ENCODE measurements around the gene TTC3. TPM values are rescaled to one million over a fixed set of nuclear protein-coding genes. Genes with fewer than 3 reads are reported as not detected.
A peak's percentile ranks its signal among the peaks of the same experiment; 100 is the strongest.

The TTC3 gene
- total RNA-seq, 3 donors from 2014 or later (not counting 1 experiment from before 2014, with no cell fraction given), result 83.1 to 97.4 (median 88.3) TPM

GRCh38 chr21:37228003-37228400 lies 154.9 kb downstream of the TTC3 start:
- TF ChIP-seq, protein P1, sequence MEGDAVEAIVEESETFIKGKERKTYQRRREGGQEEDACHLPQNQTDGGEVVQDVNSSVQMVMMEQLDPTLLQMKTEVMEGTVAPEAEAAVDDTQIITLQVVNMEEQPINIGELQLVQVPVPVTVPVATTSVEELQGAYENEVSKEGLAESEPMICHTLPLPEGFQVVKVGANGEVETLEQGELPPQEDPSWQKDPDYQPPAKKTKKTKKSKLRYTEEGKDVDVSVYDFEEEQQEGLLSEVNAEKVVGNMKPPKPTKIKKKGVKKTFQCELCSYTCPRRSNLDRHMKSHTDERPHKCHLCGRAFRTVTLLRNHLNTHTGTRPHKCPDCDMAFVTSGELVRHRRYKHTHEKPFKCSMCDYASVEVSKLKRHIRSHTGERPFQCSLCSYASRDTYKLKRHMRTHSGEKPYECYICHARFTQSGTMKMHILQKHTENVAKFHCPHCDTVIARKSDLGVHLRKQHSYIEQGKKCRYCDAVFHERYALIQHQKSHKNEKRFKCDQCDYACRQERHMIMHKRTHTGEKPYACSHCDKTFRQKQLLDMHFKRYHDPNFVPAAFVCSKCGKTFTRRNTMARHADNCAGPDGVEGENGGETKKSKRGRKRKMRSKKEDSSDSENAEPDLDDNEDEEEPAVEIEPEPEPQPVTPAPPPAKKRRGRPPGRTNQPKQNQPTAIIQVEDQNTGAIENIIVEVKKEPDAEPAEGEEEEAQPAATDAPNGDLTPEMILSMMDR (IDR thresholded peaks at IDR 0.05), result no peak
- H3K4me1 ChIP-seq (ENCODE audit: control insufficient read depth, insufficient read depth, low read length), result peaks cover 44% of the 10 kb centered on the region

GRCh38 chr21:37230632-37231248 lies 157.7 kb downstream of the TTC3 start:
- 85% methylated on average over 23 of the region's 23 CpGs for WGBS (ENCODE audit: insufficient coverage)
- H3K4me3 Mint-ChIP-seq, result no peak overlapping the region
- Histone ChIP-seq H3K27ac (ENCODE audit: low read length) (no peak overlapping the region), H3K36me3 (ENCODE audit: control insufficient read depth, insufficient read depth, low read length) (peaks cover 62% of the 10 kb centered on the region), H3K9me3 (ENCODE audit: control insufficient read depth, insufficient read depth, low read length) (no peaks in the 10 kb centered on the region), H3K27me3 (ENCODE audit: control insufficient read depth, insufficient read depth, low read length) (no peaks in the 10 kb centered on the region), H3K4me1 (ENCODE audit: control insufficient read depth, insufficient read depth, low read length) (peaks cover 19% of the 10 kb centered on the region), H3K4me3 (ENCODE audit: low read length) (no peak overlapping the region)
- TF ChIP-seq, protein P1 (IDR thresholded peaks at IDR 0.05), result no peak
- DNase-seq (peak in 1 of 2 donors; percentile 14), ATAC-seq (peak in 1 of 3 donors; percentile 32)
- no peaks in the 10 kb centered on the region for H3K27me3 Mint-ChIP-seq (ENCODE audit: low read depth in 2 of 2)
- H3K9me3 Mint-ChIP-seq, result no peaks in the 10 kb centered on the region
- H3K36me3 Mint-ChIP-seq, result no peaks in the 10 kb centered on the region
- peaks cover 18 to 24% of the 10 kb centered on the region in 2 donors for H3K4me1 Mint-ChIP-seq
- intact Hi-C loops (cut with micrococcal nuclease), result no loop called here
- H3K27ac Mint-ChIP-seq, result peak overlapping the region; percentile 1 to 78

More at GRCh38 chr21:37228003-37228400, 154.9 kb downstream of the TTC3 start:
- H3K36me3 Mint-ChIP-seq, result no peaks in the 10 kb centered on the region
- WGBS (ENCODE audit: insufficient coverage), result 97% methylated on average over 16 of the region's 16 CpGs
- Histone ChIP-seq H3K9me3 (ENCODE audit: control insufficient read depth, insufficient read depth, low read length) (no peaks in the 10 kb centered on the region), H3K36me3 (ENCODE audit: control insufficient read depth, insufficient read depth, low read length) (peaks cover 60% of the 10 kb centered on the region), H3K4me3 (ENCODE audit: low read length) (no peak overlapping the region), H3K27ac (ENCODE audit: low read length) (no peak overlapping the region), H3K27me3 (ENCODE audit: control insufficient read depth, insufficient read depth, low read length) (no peaks in the 10 kb centered on the region)
- no peak for ATAC-seq
- no peak for DNase-seq
- no peak overlapping the region for H3K4me3 Mint-ChIP-seq
- no peaks in the 10 kb centered on the region for H3K27me3 Mint-ChIP-seq (ENCODE audit: low read depth in 2 of 2)
- H3K4me1 Mint-ChIP-seq, result peaks cover 31 to 50% of the 10 kb centered on the region in 2 donors
- H3K9me3 Mint-ChIP-seq, result no peaks in the 10 kb centered on the region
- peak overlapping the region; percentile 1 to 24 for H3K27ac Mint-ChIP-seq
- intact Hi-C loops (cut with micrococcal nuclease), result loop anchor here (10.0 kb wide), 1 partner anchor 153 kb away; the partner anchor contains the start of genes PIGP and TTC3

DNA sequence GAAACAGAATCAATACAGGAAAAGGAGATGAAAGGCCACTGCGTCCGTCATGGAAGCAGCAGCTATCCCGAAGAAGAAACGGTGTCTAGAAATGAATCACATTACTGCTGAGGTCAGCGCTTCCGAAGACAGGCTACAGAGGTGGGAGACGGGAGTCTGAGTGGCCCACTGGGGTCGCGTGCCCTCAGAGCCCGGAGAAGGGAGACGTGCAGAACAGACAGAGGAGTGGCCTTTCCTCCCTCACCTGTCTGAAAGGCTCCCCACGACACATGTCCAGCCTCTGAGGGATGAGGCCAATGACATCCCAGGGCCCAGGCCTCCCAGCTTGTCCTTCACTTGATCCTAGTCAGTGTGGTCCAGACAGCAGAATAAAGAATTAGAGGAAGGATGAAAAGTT lies 158.2 kb downstream of the TTC3 start:
- no peak for ATAC-seq
- H3K36me3 Mint-ChIP-seq, result no peaks in the 10 kb centered on the region
- TF ChIP-seq, protein P1 (IDR thresholded peaks at IDR 0.05), result no peak

More for the DNA sequence above, 158.2 kb downstream of the TTC3 start:
- Histone ChIP-seq H3K9me3 (ENCODE audit: control insufficient read depth, insufficient read depth, low read length) (no peaks in the 10 kb centered on the region), H3K36me3 (ENCODE audit: control insufficient read depth, insufficient read depth, low read length) (peaks cover 58% of the 10 kb centered on the region), H3K4me1 (ENCODE audit: control insufficient read depth, insufficient read depth, low read length) (peaks cover 19% of the 10 kb centered on the region), H3K27ac (ENCODE audit: low read length) (no peak overlapping the region), H3K27me3 (ENCODE audit: control insufficient read depth, insufficient read depth, low read length) (no peaks in the 10 kb centered on the region), H3K4me3 (ENCODE audit: low read length) (no peak overlapping the region)
- Mint-ChIP-seq H3K27me3 (ENCODE audit: low read depth in 2 of 2) (no peaks in the 10 kb centered on the region), H3K4me3 (no peak overlapping the region), H3K4me1 (peaks cover 18 to 23% of the 10 kb centered on the region in 2 donors), H3K9me3 (no peaks in the 10 kb centered on the region), H3K27ac (peak overlapping the region; percentile 1 to 78)
- intact Hi-C loops (cut with micrococcal nuclease), result no loop called here
- WGBS (ENCODE audit: insufficient coverage), result 95% methylated on average over 12 of the region's 12 CpGs
- DNase-seq, result no peak

Measured in natural killer cell (primary cell).